ENCODE measurements around the gene TAX1BP1. TPM values are rescaled to one million over a fixed set of nuclear protein-coding genes. Genes with fewer than 3 reads are reported as not detected.

Gene TAX1BP1
- total RNA-seq, 1 experiment from 2014 or later = 190 TPM

GRCh38 chr7:27871086-27871485, 131.1 kb downstream of the TAX1BP1 start:
- CTCF ChIA-PET = no interaction called here
- BruUV-seq (replicated peaks) = no TSS peak
- Mint-ChIP-seq H3K36me3 (ENCODE audit: insufficient read depth, unreplicated experiment) (peaks cover 5% of the 10 kb centered on the region), H3K9me3 (ENCODE audit: low read depth, unreplicated experiment) (no peaks in the 10 kb centered on the region), H3K4me3 (ENCODE audit: low read depth, unreplicated experiment) (no peak overlapping the region), H3K27ac (ENCODE audit: unreplicated experiment) (no peak overlapping the region), H3K4me1 (ENCODE audit: low read depth, unreplicated experiment) (peaks cover 39% of the 10 kb centered on the region), H3K27me3 (ENCODE audit: unreplicated experiment) (no peaks in the 10 kb centered on the region)
- intact Hi-C loops (cut with micrococcal nuclease; ENCODE audit: unreplicated experiment) = no loop called here
- no peak for DNase-seq
- TF ChIP-seq CTCF (IDR thresholded peaks at IDR 0.05; ENCODE audit: unreplicated experiment) = no peak

GRCh38 chr7:27871866-27872265, 131.9 kb downstream of the TAX1BP1 start:
- Mint-ChIP-seq H3K4me1 (ENCODE audit: low read depth, unreplicated experiment) (peaks cover 47% of the 10 kb centered on the region), H3K27me3 (ENCODE audit: unreplicated experiment) (no peaks in the 10 kb centered on the region), H3K27ac (ENCODE audit: unreplicated experiment) (no peak overlapping the region), H3K4me3 (ENCODE audit: low read depth, unreplicated experiment) (no peak overlapping the region), H3K36me3 (ENCODE audit: insufficient read depth, unreplicated experiment) (peaks cover 5% of the 10 kb centered on the region), H3K9me3 (ENCODE audit: low read depth, unreplicated experiment) (no peaks in the 10 kb centered on the region)
- no TSS peak for BruUV-seq (replicated peaks)
- DNase-seq = no peak
- no peak for TF ChIP-seq CTCF (IDR thresholded peaks at IDR 0.05; ENCODE audit: unreplicated experiment)
- intact Hi-C loops (cut with micrococcal nuclease; ENCODE audit: unreplicated experiment) = no loop called here
- CTCF ChIA-PET = no interaction called here

GRCh38 chr7:27872356-27873275, 132.7 kb downstream of the TAX1BP1 start:
- BruUV-seq (replicated peaks) = no TSS peak
- no peak for TF ChIP-seq CTCF (IDR thresholded peaks at IDR 0.05; ENCODE audit: unreplicated experiment)
- Mint-ChIP-seq H3K4me1 (ENCODE audit: low read depth, unreplicated experiment) (peaks cover 47% of the 10 kb centered on the region), H3K27ac (ENCODE audit: unreplicated experiment) (no peak overlapping the region), H3K4me3 (ENCODE audit: low read depth, unreplicated experiment) (no peak overlapping the region), H3K9me3 (ENCODE audit: low read depth, unreplicated experiment) (no peaks in the 10 kb centered on the region), H3K36me3 (ENCODE audit: insufficient read depth, unreplicated experiment) (peaks cover 5% of the 10 kb centered on the region), H3K27me3 (ENCODE audit: unreplicated experiment) (no peaks in the 10 kb centered on the region)
- CTCF ChIA-PET = no interaction called here
- DNase-seq = no peak
- intact Hi-C loops (cut with micrococcal nuclease; ENCODE audit: unreplicated experiment) = no loop called here

- Mint-ChIP-seq H3K27me3 (ENCODE audit: unreplicated experiment) (no peaks in the 10 kb centered on the region), H3K4me1 (ENCODE audit: low read depth, unreplicated experiment) (peaks cover 39% of the 10 kb centered on the region), H3K9me3 (ENCODE audit: low read depth, unreplicated experiment) (no peaks in the 10 kb centered on the region), H3K36me3 (ENCODE audit: insufficient read depth, unreplicated experiment) (peaks cover 5% of the 10 kb centered on the region), H3K4me3 (ENCODE audit: low read depth, unreplicated experiment) (no peak overlapping the region), H3K27ac (ENCODE audit: unreplicated experiment) (peak overlapping the region; percentile 8)
- no peak for TF ChIP-seq CTCF (IDR thresholded peaks at IDR 0.05; ENCODE audit: unreplicated experiment)
- no TSS peak for BruUV-seq (replicated peaks)
- CTCF ChIA-PET = interaction anchor here (0.7 to 0.8 kb wide), 2 partner anchors 11 to 25 kb away, joined by 3 to 5 read pairs; no protein-coding TSS in a partner anchor
- DNase-seq = peak; percentile 89
- intact Hi-C loops (cut with micrococcal nuclease; ENCODE audit: unreplicated experiment) = no loop called here
These were observed 134.3 kb downstream of the TAX1BP1 start for GRCh38 chr7:27873981-27874957.
